ENCODE results near the gene PARD6G. TPM values are rescaled to one million over a fixed set of nuclear protein-coding genes. Genes with fewer than 3 reads are reported as not detected.

PARD6G gene
- total and polyA plus RNA-seq, 10 of the 15 experiments (the other 5 are each of a cell fraction or from before 2014, with no cell fraction given): 0.20 to 2.0 (median 0.60) TPM

GRCh38 chr18:80233201-80233835 lies 14.0 kb downstream of the PARD6G start:
- no peaks in the 10 kb centered on the region for H3K79me2 ChIP-seq (ENCODE audit: control insufficient read depth, insufficient read depth, low read length)
- WGBS (ENCODE audit: insufficient coverage, insufficient replicate concordance, low lambda C conversion rate, missing lambda C conversion rate): 56% methylated on average over 7 of the region's 7 CpGs
- DNase-seq (ENCODE audit: low read depth, low spot score) (no peak), FAIRE-seq (no peak), ATAC-seq (no peak)
- H4K20me1 ChIP-seq (ENCODE audit: control insufficient read depth, insufficient read depth): no peaks in the 10 kb centered on the region
- intact Hi-C loops (cut with micrococcal nuclease; ENCODE audit: unreplicated experiment) (no loop called here), in situ Hi-C loops (cut with MboI) (no loop called here)
- no peak for TF ChIP-seq SMAD1 (IDR thresholded peaks at IDR 0.05; ENCODE audit: low read depth, partially characterized antibody)
- TF ChIP-seq FOS (IDR thresholded peaks at IDR 0.05; ENCODE audit: borderline replicate concordance, extremely low read depth, insufficient read length): no peak
- no peak for TF ChIP-seq PAX8 (IDR thresholded peaks at IDR 0.05)
- no peak for TF ChIP-seq CEBPZ (IDR thresholded peaks at IDR 0.05; ENCODE audit: low read depth, low read length)
- no peak for TF ChIP-seq KLF5 (IDR thresholded peaks at IDR 0.05; ENCODE audit: partially characterized antibody)
- no peak for TF ChIP-seq TCF12 (IDR thresholded peaks at IDR 0.05; ENCODE audit: low read depth, low read length)
- TF ChIP-seq MEF2B (IDR thresholded peaks at IDR 0.05; ENCODE audit: partially characterized antibody, poor library complexity, severe bottlenecking): no peak
- no peak for TF ChIP-seq CBX3 (IDR thresholded peaks at IDR 0.05; ENCODE audit: borderline replicate concordance, low read depth)
- no peak for TF ChIP-seq YBX1 (IDR thresholded peaks at IDR 0.05)
- TF ChIP-seq NR2C2 (IDR thresholded peaks at IDR 0.05; ENCODE audit: borderline replicate concordance, control insufficient read depth, insufficient read length, low read depth): no peak
- TF ChIP-seq SRF (IDR thresholded peaks at IDR 0.05; ENCODE audit: low read depth in 2 of 2, low read length in 2 of 2): no peak
- TF ChIP-seq JUNB (IDR thresholded peaks at IDR 0.05): no peak
- TF ChIP-seq YY1 (IDR thresholded peaks at IDR 0.05; ENCODE audit: low read depth, low read length): no peak
- TF ChIP-seq ZNF207 (IDR thresholded peaks at IDR 0.05; ENCODE audit: borderline replicate concordance): no peak
- TF ChIP-seq ZBTB33 (IDR thresholded peaks at IDR 0.05): no peak
- TF ChIP-seq CREM (IDR thresholded peaks at IDR 0.05; ENCODE audit: low read depth): no peak
- no peak for TF ChIP-seq IRF4 (IDR thresholded peaks at IDR 0.05; ENCODE audit: low read depth, low read length)
- no peak for TF ChIP-seq SREBF1 (IDR thresholded peaks at IDR 0.05; ENCODE audit: low read length)
- H3K36me3 ChIP-seq (ENCODE audit: control insufficient read depth in 2 of 2, insufficient read depth in 2 of 2, low read length in 1 of 2): no peaks in the 10 kb centered on the region
- ChIA-PET POLR2A (no interaction called here), SMC1A (ENCODE audit: uncharacterized antibody, unreplicated experiment) (interaction anchor here (1.0 kb wide), 1 partner anchor 51 kb away, joined by 3 read pairs; no protein-coding TSS in a partner anchor), CTCF (interaction anchor here (1.4 kb wide), 1 partner anchor 62 kb away, joined by 6 read pairs; no protein-coding TSS in a partner anchor), RAD21 (ENCODE audit: unreplicated experiment) (no interaction called here)
- H3K27ac ChIP-seq (ENCODE audit: control insufficient read depth, insufficient read depth): no peak overlapping the region
- no peak overlapping the region for H3K9ac ChIP-seq (ENCODE audit: control insufficient read depth, insufficient read depth, low read length)
- H3K4me1 ChIP-seq (ENCODE audit: control insufficient read depth, insufficient read depth, low read length): no peaks in the 10 kb centered on the region
- H2AFZ ChIP-seq (ENCODE audit: control insufficient read depth, low read depth, low read length): no peak overlapping the region
- no peak overlapping the region for H3K4me3 ChIP-seq
- no peak overlapping the region for H3K4me2 ChIP-seq (ENCODE audit: control insufficient read depth, insufficient read depth)
- no TSS peak for BruUV-seq (replicated peaks)
- no peaks in the 10 kb centered on the region; the same call in 2 of the 3 replicates for H3K9me3 ChIP-seq (replicated peaks; ENCODE audit: control insufficient read depth, insufficient read depth, low read length)
- H3K27me3 ChIP-seq (replicated peaks in 1 of 2; ENCODE audit: control insufficient read depth in 2 of 2, insufficient read depth in 2 of 2, low read length in 1 of 2): no peaks in the 10 kb centered on the region

Measured in GM12878 (cell line).